Activated gamma-delta T cell (primary cell): ENCODE data around the gene APCDD1L.

ENCODE experiments used
- DNase-seq: peaks from one replicate; lab custom pipeline; 2025; lab: John Stamatoyannopoulos, UW

The APCDD1L gene

GRCh38 chr20:58492074-58492718 lies 23.0 kb downstream of the APCDD1L start:
- DNase-seq: no peak

- DNase-seq: no peak
Measured at GRCh38 chr20:58486207-58486606, 29.0 kb downstream of the APCDD1L start.

- no peak for DNase-seq
Measured at GRCh38 chr20:58485393-58485792, 29.8 kb downstream of the APCDD1L start.

- DNase-seq: no peak
Measured at GRCh38 chr20:58483470-58483869, 31.7 kb downstream of the APCDD1L start.

GRCh38 chr20:58483051-58483450 lies 32.1 kb downstream of the APCDD1L start:
- no peak for DNase-seq

- DNase-seq: no peak
Measured at GRCh38 chr20:58482416-58482815, 32.8 kb downstream of the APCDD1L start.

- DNase-seq: no peak
Measured at GRCh38 chr20:58481481-58482021, 33.6 kb downstream of the APCDD1L start.

GRCh38 chr20:58480551-58481336 lies 34.5 kb downstream of the APCDD1L start:
- DNase-seq: no peak

GRCh38 chr20:58479726-58480440 lies 35.3 kb downstream of the APCDD1L start:
- no peak for DNase-seq

GRCh38 chr20:58478141-58478805 lies 36.9 kb downstream of the APCDD1L start:
- no peak for DNase-seq

GRCh38 chr20:58475466-58475865 lies 39.7 kb downstream of the APCDD1L start:
- DNase-seq: no peak

- no peak for DNase-seq
Measured at GRCh38 chr20:58473453-58474425, 41.5 kb downstream of the APCDD1L start.

- DNase-seq: no peak
Measured at GRCh38 chr20:58472273-58473018, 42.8 kb downstream of the APCDD1L start.

- no peak for DNase-seq
Measured at GRCh38 chr20:58471193-58472164, 43.7 kb downstream of the APCDD1L start.

GRCh38 chr20:58470336-58471192 lies 44.6 kb downstream of the APCDD1L start:
- no peak for DNase-seq

- DNase-seq: no peak
Measured at GRCh38 chr20:58469616-58470015, 45.6 kb downstream of the APCDD1L start.

- no peak for DNase-seq
Measured at GRCh38 chr20:58467572-58468527, 47.3 kb downstream of the APCDD1L start.
